GM21786 (cell line): ENCODE measurements around the gene UNC5B.
"Not testable (repeated sequence)": the region's sequence is repeated elsewhere in the genome, so short reads cannot be mapped to it uniquely, and the experiment has no call there.

Experiments
- ATAC-seq: cut with Tn5 transposase; IDR thresholded peaks from one replicate; pipeline ENCODE4 v1.9.1; 2021; ENCODE audit not compliant: unreplicated experiment

Gene UNC5B

DNA sequence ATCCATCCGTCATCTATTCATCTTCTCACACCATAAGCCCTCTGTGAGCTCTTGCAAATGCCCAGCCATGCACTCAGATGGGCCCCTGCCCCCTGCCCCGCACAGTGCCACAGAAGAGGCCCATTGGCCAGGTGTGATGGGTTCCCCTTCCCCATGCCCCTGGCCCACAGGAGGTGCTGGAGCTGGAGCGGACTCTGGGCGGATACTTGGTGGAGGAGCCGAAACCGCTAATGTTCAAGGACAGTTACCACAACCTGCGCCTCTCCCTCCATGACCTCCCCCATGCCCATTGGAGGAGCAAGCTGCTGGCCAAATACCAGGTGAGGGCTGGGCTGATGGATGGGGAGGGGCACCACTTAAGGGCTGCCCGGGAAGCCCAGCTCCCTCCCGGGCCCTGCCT, 83.3 kb downstream of the UNC5B start:
- no peak for ATAC-seq

GRCh38 chr10:71296086-71296485, 83.7 kb downstream of the UNC5B start:
- ATAC-seq: no peak

- not testable (repeated sequence) for ATAC-seq
These were observed 84.4 kb downstream of the UNC5B start for GRCh38 chr10:71296811-71297210.

DNA sequence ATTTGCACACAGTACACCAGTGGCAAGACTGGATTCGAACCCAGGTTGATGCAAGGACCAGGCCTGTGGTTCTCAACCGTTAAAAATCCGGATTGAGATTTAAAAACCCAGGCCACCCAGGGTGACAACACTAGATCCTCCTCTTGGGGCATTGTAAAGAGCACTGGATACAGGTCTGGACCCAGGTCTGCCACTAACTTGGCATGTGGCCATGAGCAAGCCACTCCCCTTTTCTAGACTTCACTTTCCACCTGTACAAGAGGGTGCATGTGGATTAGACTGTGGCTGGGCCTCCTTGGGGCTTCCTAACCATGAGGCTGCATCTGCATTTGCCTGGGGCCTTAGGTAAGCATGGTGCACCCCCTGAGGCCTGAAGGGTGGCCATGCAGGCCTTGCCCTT, 85.0 kb downstream of the UNC5B start:
- no peak for ATAC-seq

DNA sequence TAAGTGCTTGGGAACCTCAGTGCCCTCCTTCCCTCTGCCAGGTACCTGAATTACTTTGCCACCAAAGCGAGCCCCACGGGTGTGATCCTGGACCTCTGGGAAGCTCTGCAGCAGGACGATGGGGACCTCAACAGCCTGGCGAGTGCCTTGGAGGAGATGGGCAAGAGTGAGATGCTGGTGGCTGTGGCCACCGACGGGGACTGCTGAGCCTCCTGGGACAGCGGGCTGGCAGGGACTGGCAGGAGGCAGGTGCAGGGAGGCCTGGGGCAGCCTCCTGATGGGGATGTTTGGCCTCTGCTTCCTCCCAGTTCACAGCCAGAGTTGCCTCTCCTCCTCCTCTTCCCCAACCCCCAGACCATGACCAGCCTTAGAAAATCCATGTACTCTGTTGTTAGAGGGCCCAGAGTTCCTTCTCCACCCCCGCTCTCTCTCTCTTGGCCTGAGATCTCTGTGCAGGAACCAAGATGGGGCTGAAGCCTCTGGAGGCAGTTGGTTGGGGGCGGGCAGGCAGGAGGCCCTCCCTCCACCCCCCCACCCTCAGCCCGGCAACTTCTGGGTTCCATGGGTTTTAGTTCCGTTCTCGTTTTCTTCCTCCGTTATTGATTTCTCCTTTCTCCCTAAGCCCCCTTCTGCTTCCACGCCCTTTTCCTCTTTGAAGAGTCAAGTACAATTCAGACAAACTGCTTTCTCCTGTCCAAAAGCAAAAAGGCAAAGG, 86.9 kb downstream of the UNC5B start:
- no peak for ATAC-seq

DNA sequence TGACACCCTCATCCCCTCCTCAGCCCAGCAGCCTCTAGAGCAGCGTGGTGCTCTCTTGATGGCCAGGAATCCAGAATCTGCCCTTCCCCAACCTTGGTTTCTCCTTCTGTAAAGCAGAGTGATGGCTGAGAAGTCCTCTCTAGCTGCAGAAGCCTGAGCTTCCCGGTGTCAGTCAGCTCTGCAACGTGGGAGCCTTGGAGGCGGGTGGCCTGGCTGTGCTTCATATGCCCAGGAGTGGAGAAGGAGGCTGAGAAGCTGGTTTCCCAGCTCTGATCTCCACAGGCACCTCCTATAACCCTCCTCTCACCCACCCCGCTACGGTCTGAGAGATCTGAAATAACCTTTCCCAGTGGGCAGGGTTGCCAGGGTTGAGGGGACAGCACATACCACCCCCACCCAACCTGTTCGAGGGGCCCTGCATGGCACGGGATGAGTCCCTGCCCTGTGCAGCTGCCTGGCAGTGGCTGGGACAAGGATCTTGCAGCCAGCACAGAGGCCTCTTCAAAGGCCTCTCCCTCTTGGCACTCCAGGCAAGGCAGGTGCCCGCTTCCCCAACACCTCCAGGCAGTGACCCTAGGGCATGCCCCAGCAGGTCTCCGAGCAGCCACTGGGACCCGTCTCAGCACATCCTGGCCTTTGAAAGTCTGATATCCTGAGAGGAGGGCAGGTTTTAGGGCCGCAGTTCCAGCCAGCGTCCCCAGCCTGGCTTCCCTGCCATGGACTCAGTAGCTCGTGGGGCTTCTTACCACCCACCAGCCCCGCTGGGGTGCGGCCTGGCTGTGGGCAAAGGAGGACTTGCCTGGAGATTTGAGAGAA, 88.4 kb downstream of the UNC5B start:
- ATAC-seq: no peak

GRCh38 chr10:71301371-71301916, 89.1 kb downstream of the UNC5B start:
- ATAC-seq: no peak

- no peak for ATAC-seq
These were observed 90.1 kb downstream of the UNC5B start for GRCh38 chr10:71302451-71302850.

DNA sequence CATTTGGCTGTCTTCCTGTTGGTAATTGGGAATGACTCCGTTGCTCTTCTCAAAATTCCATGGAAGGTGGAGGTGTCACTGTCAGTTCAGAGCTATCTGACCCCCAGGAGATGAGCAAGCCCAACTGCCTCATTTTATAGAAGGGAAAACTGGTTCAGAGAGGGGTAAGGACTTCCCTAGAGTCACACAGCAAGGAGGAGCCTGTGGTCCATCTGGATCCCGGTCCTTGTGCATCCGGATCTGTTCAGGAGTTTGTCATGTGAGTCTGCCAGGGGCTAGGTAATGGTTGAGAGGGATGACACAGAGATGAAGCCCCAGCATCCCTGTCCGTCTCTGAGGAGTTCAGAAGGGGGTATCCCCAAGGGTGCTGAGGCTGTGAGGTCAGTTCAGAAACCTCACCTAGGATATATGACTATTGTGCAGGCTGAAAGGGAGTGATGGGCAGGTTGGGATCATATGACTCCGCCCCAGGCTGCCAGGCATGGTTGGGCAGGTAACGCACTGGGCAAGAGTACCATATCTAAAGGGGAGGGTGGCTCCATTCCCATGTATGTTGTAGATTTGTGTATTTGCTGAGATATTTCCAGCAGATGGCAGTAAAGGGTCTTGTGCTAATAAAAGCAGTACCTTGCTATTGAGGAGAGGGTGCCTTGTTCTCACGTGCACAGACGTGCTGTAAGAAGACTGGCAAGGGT, 90.7 kb downstream of the UNC5B start:
- no peak for ATAC-seq

DNA sequence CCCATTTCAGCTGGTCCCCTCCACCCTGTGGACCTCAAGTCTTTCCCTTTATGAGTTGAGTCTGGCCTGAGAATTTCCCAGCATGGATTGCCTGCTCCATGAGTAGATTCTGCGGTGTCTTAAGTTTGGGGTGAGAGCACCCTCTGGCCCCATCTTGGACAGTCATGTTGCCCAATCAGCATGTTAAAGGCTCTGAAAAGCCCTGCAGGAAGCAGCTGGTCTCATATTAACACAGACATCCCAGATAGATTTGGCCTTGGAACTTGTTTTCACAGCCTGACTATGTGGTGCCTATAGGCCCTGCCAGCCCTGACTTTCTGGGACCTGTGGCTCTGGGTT, 91.2 kb downstream of the UNC5B start:
- no peak for ATAC-seq

GRCh38 chr10:71304914-71305313, 92.5 kb downstream of the UNC5B start:
- no peak for ATAC-seq

- ATAC-seq: no peak
These were observed 94.6 kb downstream of the UNC5B start for GRCh38 chr10:71306979-71307378.

DNA sequence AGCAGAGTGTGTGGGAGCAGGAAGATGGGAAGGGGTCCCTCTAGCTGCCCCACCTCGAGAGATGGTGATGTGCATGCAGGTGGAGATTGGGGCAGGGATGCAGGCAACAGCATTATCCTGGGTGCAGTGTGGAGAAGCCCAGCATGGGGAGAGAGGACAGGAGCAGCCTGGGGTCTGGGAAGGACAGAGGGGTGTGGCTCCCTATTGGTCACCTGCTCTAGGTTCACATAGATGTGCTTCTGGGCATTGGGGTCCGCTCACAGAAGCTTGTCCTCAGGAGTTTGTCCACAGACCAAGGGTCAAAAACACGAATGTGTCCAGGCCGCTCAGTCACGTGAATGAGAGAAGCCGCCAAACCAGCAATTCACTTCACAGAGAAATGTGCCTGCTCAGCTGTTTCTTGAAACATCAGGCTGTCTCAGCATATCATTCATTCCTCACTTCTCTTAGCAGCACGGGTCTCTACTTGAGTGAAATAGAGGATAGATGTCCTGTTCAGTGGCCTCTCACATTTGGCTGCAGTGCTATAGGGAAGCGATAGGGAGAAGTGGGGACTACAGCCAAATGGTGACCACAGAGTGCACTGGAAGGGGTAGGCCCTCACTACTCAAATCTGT, 95.2 kb downstream of the UNC5B start:
- ATAC-seq: no peak

- ATAC-seq: no peak
These were observed 95.9 kb downstream of the UNC5B start for GRCh38 chr10:71308244-71308643.

GRCh38 chr10:71308985-71309384, 96.6 kb downstream of the UNC5B start:
- no peak for ATAC-seq

- no peak for ATAC-seq
These were observed 97.5 kb downstream of the UNC5B start for GRCh38 chr10:71309919-71310318.

DNA sequence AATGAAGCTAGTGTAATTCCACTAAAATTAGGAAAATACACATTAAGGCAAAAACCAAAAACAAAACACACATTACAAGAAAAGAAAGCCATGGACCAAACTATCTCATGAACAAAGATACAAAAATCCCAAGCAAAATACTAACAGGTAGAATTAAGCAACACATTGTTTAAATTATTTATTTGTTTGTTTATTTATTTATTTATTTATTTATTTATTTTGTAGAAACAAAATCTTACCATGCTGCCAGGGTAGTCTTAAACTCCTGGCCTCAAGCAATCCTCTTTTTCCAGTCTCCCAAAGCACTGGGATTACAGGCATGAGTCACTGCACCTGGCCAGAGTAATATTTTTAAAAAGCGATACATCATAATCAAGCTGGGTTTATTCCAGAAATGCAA, 99.8 kb downstream of the UNC5B start:
- ATAC-seq: no peak

DNA sequence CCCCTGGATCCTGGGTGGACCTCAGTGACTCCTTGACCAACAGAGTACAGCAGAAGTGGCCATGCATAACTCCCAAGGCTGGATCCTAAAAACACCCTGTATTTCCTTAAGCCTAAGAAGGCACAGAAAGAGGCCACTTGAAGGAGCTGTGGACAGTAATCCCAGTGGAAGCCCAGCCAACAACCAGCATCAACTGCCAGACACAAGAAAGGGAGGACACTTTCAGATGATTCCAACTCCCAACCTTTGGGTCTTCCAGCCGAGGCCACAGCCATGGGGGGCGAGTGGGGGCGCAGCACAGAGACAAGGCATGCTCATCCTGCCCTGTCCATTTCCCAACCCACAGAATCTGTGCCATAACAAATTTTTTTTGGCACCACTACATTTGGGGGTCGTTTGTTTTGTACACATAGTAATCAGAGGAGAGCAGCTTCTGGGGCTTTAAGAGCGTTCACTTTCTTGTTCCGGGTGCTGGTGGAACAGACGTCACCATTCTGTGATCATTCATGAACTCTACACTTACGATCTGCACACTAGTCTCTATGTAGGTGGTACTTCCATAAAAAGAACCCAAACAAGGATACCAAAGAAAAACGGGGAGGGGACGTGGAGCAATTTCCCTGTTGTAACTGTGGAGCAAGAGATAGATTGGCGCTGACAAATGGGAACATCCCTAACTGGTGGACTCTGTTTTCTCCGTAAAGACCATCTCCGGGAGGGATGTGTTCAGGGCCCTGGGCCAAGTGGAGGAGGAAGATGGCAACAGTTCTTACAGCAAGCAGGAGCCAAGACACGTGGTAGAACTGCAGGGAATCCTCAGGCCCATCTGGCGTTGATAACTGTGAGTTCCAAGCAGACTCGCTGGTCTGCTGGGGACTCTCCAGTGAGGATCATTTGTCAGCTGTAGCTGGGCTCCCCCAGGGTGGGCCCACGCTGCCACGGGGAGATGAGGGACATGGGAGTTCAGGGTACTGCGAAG, 100.7 kb downstream of the UNC5B start:
- no peak for ATAC-seq

DNA sequence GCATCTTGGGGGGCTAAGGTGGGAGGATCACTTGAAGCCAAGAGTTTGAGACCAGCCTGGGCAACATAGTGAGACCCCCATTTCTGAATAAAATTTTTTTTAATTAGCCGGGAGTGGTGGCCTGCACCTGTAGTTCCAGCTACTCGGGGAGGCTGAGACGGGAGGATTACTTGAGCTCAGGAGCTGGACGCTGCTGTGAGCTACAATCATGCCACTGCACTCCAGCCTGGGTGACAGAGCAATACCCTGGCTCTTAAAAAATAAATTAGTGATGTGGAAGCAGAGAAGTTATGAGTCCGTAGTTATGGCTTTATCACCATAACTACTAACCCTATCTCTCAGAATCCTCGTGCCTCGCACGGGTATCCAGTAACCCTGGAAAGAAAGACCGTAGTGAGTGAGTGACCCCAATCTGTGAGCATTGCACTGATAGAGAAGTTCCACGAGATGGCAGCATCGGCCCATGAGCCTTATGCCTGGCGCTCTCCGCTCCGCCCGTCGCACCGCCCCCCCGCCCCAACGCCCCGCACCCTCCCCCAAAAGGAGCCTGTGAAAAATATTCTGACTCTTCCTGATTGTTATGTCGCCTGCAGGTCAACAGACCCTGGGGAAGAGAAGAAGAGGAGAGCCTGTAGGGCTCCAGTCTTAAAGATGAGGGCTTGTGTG, 101.8 kb downstream of the UNC5B start:
- ATAC-seq: no peak
